ENCODE measurements around the gene GIN1. TPM values are rescaled to one million over a fixed set of nuclear protein-coding genes. Genes with fewer than 3 reads are reported as not detected.

Gene GIN1
- total and polyA plus RNA-seq, 9 of the 15 experiments (the other 6 are each of a cell fraction or from before 2014, with no cell fraction given), result 2.4 to 9.8 (median 7.8) TPM

GRCh38 chr5:103057208-103058130 lies 62.5 kb downstream of the GIN1 start (continued):
- TF ChIP-seq SMARCE1 (IDR thresholded peaks at IDR 0.05) (peak; percentile 59), ZNF3 (CRISPR knock-in tag; IDR thresholded peaks at IDR 0.05) (no peak), ZNF764 (CRISPR knock-in tag; IDR thresholded peaks at IDR 0.05; ENCODE audit: low read depth) (no peak), POLR3G (IDR thresholded peaks at IDR 0.05; ENCODE audit: extremely low read depth, insufficient read length, insufficient replicate concordance) (no peak), PTRF (tag; IDR thresholded peaks at IDR 0.05) (peak; percentile 91), ZNF668 (CRISPR knock-in tag; IDR thresholded peaks at IDR 0.05) (peak; percentile 95), CBX2 (IDR thresholded peaks at IDR 0.05; ENCODE audit: insufficient read depth, low read length, poor library complexity, severe bottlenecking) (no peak), NFRKB (IDR thresholded peaks at IDR 0.05; ENCODE audit: low read depth) (no peak), MCM5 (IDR thresholded peaks at IDR 0.05; ENCODE audit: low read depth) (no peak), ZNF583 (CRISPR knock-in tag; IDR thresholded peaks at IDR 0.05) (peak; percentile 97), NCOA2 (IDR thresholded peaks at IDR 0.05; ENCODE audit: partially characterized antibody in 2 of 2) (no peak), TARDBP (IDR thresholded peaks at IDR 0.05) (no peak), SLC30A9 (CRISPR knock-in tag; IDR thresholded peaks at IDR 0.05) (no peak; the same call in 1 of the 2 replicates), BRD9 (IDR thresholded peaks at IDR 0.05; ENCODE audit: low read depth, partially characterized antibody) (no peak), ZNF197 (CRISPR knock-in tag; IDR thresholded peaks at IDR 0.05; ENCODE audit: low read depth) (peak; percentile 96), ZKSCAN1 (IDR thresholded peaks at IDR 0.05; ENCODE audit: low read depth, low read length) (no peak), STAG1 (CRISPR knock-in tag; IDR thresholded peaks at IDR 0.05; ENCODE audit: borderline replicate concordance) (no peak), ETS2 (tag; IDR thresholded peaks at IDR 0.05; ENCODE audit: borderline replicate concordance, poor library complexity, severe bottlenecking) (no peak), ZNF778 (CRISPR knock-in tag; IDR thresholded peaks at IDR 0.05) (no peak), ATF7 (IDR thresholded peaks at IDR 0.05) (peak; percentile 66), RCOR1 (IDR thresholded peaks at IDR 0.05; ENCODE audit: borderline replicate concordance in 1 of 2, low read depth in 2 of 2, low read length in 2 of 2) (no peak), ZKSCAN8 (CRISPR knock-in tag; IDR thresholded peaks at IDR 0.05) (peak; percentile 95), KDM1A (IDR thresholded peaks at IDR 0.05) (no peak), SNIP1 (IDR thresholded peaks at IDR 0.05; ENCODE audit: low read depth) (no peak), PHF8 (IDR thresholded peaks at IDR 0.05; ENCODE audit: borderline replicate concordance, low read length) (no peak; the same call in 1 of the 2 replicates), NR1H2 (CRISPR knock-in tag; IDR thresholded peaks at IDR 0.05) (no peak), YBX1 (IDR thresholded peaks at IDR 0.05) (no peak), TAF1 (IDR thresholded peaks at IDR 0.05; ENCODE audit: control insufficient read depth, extremely low read depth, insufficient read depth, low read length, severe bottlenecking) (no peak), RBM39 (optimal IDR thresholded peaks at IDR 0.05; ENCODE audit: low read depth, low read length) (no peak), SMAD2 (IDR thresholded peaks at IDR 0.05; ENCODE audit: low read depth, low read length) (no peak), SP2 (IDR thresholded peaks at IDR 0.05; ENCODE audit: extremely low read depth, low read depth, low read length, poor library complexity, severe bottlenecking) (no peak), GATA2 (CRISPR knock-in tag; IDR thresholded peaks at IDR 0.05) (no peak), CBFB (CRISPR knock-in tag; IDR thresholded peaks at IDR 0.05) (no peak)
